Measurements from ENCODE around the gene ZNF891.

Gene ZNF891

DNA sequence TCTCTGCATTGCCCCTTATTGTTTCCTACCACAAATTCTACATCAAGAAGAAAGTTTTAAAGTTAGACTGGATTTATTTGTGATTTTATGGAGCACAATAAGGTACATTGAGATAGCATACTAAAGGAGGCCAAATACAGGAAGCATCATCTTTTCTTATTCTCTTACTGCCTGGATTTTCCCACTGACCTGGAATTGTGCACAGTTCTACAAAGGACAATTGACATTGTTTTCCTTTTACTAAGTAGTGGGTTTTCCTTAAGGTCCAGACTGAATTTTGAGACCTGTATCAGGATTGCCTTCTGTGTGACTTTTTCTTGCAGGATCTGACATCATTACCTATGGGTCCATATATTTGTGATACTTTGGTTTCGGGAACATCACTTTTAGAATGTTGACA lies 68.1 kb downstream of the ZNF891 start:
- no peaks in the 10 kb centered on the region for H3K4me1 Mint-ChIP-seq
- H3K27me3 Mint-ChIP-seq (ENCODE audit: low read depth, poor library complexity) = peaks cover 4% of the 10 kb centered on the region
- TF ChIP-seq CTCF (IDR thresholded peaks at IDR 0.05) = no peak
- H3K36me3 Mint-ChIP-seq (ENCODE audit: low read depth) = peaks cover 90% of the 10 kb centered on the region
- H3K9me3 Mint-ChIP-seq = peaks cover 100% of the 10 kb centered on the region
- H3K4me3 Mint-ChIP-seq = no peak overlapping the region
- no peak overlapping the region for H3K27ac Mint-ChIP-seq
- DNase-seq = no peak

- Mint-ChIP-seq H3K9me3 (peaks cover 100% of the 10 kb centered on the region), H3K27me3 (ENCODE audit: low read depth, poor library complexity) (peaks cover 10% of the 10 kb centered on the region), H3K27ac (no peak overlapping the region), H3K36me3 (ENCODE audit: low read depth) (peaks cover 100% of the 10 kb centered on the region), H3K4me1 (no peaks in the 10 kb centered on the region), H3K4me3 (no peak overlapping the region)
- no peak for TF ChIP-seq CTCF (IDR thresholded peaks at IDR 0.05)
- no peak for DNase-seq
Observed at GRCh38 chr12:133058203-133059113, 71.6 kb downstream of the ZNF891 start.

GRCh38 chr12:133057446-133057845 lies 72.6 kb downstream of the ZNF891 start:
- TF ChIP-seq CTCF (IDR thresholded peaks at IDR 0.05) = no peak
- Mint-ChIP-seq H3K4me1 (no peaks in the 10 kb centered on the region), H3K27ac (no peak overlapping the region), H3K36me3 (ENCODE audit: low read depth) (peaks cover 100% of the 10 kb centered on the region), H3K9me3 (peaks cover 100% of the 10 kb centered on the region), H3K27me3 (ENCODE audit: low read depth, poor library complexity) (peaks cover 10% of the 10 kb centered on the region), H3K4me3 (no peak overlapping the region)
- no peak for DNase-seq

Data from nephron progenitor cell (in vitro differentiated cells).